HT-29 (cell line): ENCODE data around the gene NEMP2. TPM values are rescaled to one million over a fixed set of nuclear protein-coding genes. Genes with fewer than 3 reads are reported as not detected.

Source experiments
- DNase-seq: peaks from one replicate; pipeline ENCODE4 v3.0.0-alpha.2; 2015; ENCODE audit warnings: low spot score
- total RNA-seq: library from RNA; depleted of rRNA; stranded (reverse); fragments of >200 nt; shearing (Covaris generic); gene quantifications from 2 replicates; pipeline ENCODE4 v1.2.3, GENCODE V29; 2014; rRNA removed

Gene NEMP2, protein sequence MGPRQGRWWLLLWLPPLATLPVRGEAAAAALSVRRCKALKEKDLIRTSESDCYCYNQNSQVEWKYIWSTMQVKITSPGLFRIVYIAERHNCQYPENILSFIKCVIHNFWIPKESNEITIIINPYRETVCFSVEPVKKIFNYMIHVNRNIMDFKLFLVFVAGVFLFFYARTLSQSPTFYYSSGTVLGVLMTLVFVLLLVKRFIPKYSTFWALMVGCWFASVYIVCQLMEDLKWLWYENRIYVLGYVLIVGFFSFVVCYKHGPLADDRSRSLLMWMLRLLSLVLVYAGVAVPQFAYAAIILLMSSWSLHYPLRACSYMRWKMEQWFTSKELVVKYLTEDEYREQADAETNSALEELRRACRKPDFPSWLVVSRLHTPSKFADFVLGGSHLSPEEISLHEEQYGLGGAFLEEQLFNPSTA
- 1.7 and 2.0 TPM in 2 replicates for total RNA-seq

DNA sequence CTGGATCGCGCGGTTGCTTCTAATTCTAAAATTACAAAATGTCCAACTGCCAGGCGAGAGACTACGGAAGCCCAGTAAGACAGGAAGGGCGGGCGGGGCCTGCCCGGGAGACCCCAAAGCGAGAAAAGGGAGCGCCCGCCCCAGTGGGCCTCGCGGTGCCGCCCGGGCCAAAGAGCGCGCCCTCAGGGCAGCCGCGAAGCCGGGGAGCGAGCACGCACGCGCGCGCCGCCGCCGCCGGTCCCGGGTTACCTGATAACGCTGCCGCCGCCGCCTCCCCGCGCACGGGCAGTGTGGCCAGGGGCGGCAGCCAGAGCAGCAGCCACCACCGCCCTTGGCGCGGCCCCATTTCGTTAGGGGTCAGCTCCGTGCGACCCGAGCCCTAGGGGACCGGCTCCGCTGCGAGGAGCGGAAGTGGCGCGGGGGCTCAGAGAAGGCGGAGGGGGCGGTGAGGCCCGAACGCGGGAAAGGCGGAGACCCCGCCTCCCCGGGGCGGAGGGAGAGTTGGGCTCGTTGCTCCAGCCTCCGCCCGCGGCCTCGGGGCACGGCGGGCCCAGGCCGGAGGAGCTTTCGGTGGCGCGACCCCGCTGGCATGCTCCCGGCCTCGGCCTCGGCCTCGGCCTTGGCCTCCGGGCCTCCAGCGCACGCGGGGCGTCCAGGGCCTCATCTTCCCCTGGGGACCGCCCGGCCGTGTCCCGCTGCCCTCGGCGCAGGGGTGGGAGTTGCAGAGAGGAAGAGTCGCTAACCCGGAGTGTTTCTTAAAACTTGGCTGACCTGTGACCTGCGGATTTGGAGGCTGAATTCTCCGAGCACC lies at the start of gene NEMP2:
NEMP2 (minus strand) TSS at position 413 of the 811 bp plus-strand sequence; CDS start at position 346, 67 bp downstream.
- peak; percentile 67 for DNase-seq

DNA sequence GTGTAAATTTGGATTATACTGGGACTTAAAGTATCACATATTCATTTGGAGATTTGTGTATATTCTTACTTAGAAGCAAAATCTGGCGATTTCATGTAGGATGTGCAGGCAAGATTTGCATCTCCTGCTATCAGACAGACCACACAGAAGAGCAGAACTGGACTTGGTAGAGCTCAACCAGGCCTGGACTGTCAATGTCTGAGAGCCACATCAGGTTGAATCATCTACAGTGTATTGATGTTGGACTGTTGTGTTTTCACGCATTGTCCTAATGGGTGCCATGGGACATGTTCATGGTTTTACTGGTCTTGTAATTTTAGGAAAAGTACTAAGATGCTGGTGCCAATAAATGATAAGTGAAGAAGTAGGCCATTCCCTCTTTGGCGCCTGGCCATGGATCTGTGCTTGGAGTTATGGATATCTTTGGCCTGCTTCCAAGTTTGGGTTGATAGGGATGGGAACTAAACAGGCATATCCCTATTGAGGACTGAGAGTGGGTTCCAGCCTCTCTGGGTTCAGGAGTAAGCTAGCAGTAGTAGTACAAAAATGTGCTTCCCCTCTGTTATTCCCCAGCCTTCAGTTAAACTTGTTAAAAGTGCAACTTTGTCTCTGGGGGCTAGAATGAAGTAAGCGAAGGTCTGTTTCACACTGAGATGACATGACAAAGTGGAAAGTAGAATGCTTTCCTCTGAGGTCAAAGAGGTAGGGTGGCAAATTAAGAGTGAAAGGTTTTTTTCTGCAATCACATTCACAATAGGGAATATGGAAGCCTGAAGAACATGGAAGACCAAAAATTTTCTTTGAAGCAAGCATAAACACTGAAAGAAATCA lies 49.2 kb upstream of the NEMP2 start:
- DNase-seq, result no peak

- no peak for DNase-seq
These were observed 48.4 kb upstream of the NEMP2 start for GRCh38 chr2:190582736-190583506.

DNA sequence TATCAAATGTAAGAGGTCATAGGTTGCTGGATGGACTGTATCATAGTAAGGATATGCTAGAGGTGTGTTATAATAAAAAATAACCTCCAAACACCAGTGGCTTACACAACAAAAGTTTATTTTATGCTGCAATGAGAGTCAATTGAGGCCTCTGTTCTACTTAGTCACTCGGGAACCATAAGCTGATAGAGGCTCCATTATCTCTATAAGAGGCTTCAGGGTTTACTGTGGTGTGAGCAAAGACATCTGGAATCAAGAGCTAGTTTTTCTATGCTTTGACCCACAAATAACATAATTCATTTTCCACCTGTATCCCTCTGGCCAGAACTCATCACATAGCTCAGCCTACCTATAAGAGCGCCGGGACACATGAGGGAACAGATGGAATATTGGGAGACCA lies 47.5 kb upstream of the NEMP2 start:
- no peak for DNase-seq

DNA sequence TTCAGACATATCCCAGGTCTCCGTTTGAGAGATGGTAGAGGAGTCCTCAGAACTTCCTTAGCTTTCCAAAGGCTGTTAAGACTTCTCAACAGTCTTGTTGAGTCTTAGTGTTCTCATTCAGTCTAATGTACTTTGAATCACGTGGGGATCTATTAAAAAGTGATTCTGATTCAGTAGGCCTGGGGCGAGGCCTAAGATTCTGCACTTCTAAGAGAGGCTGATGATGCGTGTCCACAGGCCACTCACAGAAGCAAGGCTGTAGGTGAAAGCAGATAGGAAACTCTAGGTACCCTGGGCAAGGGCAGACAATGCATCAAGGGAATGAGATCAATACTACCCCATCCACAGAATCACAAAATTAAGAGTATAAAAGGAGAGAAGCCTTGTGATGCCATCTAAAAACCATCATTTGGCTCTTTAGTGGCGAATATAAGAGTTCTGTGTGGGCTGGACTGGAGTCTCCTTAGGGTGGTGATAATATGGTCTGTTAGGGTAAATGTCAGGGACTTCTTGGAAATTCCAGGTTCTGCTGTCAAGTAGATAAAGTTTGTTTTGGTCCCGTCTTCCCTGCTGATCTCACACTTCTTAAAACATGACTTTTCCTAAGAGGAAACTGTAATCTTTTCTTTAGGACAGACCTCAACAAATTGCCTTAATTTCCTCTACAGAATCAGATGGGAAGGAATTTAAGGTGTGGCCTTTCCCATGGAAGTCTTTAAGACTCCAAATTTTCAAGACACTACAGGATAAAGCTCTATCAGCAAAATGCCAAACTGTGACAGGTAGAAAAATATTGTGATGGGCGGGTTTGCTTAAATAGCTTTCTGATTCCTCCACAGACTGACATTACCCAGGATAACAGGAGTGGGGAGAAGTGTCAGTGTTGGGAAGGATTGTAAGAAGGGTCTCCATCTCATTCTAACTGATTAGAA lies 45.7 kb upstream of the NEMP2 start:
- no peak for DNase-seq

DNA sequence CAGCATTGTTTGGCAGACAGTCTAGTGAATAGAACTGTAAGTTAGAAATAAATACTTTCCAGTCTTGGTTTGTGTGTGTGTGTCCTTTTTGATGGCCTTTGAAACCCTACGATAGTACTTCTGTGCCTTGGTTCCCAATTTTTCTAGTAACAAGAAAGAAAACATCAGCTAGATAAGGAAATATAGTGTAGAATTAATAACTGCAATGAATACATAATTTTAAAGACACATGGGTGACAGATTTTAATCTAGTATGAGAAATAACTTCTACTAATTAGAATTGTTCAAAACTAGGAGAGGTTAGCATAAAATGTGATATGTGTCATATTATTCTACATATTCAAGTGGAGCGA lies 44.5 kb upstream of the NEMP2 start:
- DNase-seq, result no peak

DNA sequence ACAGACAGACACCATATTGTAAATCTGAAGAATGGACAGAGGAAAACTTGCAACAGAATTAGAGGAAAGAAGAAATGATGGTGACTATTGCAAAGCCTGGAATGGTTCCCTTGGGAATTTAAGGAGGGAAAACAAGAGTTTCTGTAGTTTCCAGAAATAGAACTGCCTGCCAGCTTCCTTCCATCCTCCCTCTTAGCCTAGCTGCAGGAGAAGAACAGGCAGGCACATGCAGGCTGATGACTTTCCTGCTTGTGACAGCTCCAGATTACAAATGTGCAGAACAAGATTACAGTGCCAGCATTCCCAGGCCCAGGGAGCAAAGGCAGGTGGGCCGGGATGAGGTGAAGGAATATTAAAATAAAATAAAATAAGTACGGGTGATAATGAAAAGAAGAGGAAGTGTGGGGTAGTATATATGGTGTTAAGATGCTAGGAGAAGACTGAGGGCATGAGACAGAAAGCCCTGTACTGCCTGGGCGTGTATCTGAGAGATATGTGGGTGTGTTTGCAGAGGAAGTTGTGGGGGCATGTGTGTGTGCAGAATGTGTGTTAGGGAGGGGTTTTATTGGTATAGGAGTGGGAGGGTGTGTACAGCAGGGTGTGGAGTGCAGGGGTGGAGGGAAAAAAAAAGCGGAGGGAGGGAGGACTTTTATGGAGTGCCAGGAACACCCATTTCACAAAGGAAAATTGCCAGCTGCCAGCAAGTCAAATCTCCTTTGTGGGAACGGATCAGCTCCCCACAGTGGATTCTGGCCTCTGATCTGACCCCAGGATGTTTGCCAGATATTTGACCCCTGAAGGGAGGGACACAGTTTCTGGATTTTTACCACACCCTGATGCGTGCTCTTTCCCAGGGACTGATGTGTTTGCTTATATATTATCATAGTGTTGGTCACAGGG lies 43.9 kb upstream of the NEMP2 start:
- peak; percentile 63 for DNase-seq

- DNase-seq, result no peak
These were observed 42.1 kb upstream of the NEMP2 start for GRCh38 chr2:190576573-190576972.

GRCh38 chr2:190575263-190575662 lies 40.7 kb upstream of the NEMP2 start:
- no peak for DNase-seq

GRCh38 chr2:190574169-190574568 lies 39.6 kb upstream of the NEMP2 start:
- no peak for DNase-seq

DNA sequence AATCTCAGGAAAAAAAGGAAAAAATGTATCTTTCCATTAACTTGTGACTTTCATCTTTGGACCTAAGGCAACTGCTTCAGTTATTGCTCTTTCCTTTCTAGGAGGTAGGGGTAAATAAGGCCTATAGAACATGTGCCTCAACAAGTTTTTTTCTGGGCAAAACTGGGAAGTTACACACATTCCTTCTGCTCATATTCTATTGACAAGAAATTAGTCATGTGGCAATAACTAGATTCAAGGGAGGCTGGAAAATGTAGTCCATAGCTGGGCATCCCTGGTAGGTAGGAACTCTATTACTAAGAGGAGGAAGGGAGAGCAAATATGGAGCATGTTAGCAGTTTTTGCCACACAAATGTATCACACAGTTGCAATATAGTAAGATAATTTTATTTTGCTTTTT lies 37.7 kb upstream of the NEMP2 start:
- DNase-seq, result no peak

- DNase-seq, result no peak
These were observed 37.2 kb upstream of the NEMP2 start for GRCh38 chr2:190571686-190572085.

GRCh38 chr2:190570871-190571270 lies 36.3 kb upstream of the NEMP2 start:
- no peak for DNase-seq

- no peak for DNase-seq
These were observed 35.7 kb upstream of the NEMP2 start for GRCh38 chr2:190569994-190570755.

DNA sequence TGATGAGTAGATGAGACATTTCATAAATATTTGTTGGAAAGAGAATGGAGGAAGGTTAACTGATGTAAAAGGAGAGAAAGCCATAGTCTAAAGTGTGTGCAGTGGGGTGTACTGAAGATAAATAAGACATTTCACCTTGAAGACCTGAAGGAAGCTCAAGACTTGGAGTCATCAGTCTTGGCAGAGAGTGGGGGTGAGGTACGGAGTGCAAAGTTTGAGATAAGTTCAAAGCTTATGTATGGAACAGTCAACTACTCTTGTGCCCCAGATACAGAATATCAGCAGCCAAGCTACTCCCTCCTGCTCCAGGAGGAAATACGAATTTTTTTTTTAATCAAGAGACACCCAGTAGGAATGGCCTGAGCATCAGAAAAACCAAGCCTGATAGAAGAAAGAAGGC lies 30.3 kb upstream of the NEMP2 start:
- no peak for DNase-seq

DNA sequence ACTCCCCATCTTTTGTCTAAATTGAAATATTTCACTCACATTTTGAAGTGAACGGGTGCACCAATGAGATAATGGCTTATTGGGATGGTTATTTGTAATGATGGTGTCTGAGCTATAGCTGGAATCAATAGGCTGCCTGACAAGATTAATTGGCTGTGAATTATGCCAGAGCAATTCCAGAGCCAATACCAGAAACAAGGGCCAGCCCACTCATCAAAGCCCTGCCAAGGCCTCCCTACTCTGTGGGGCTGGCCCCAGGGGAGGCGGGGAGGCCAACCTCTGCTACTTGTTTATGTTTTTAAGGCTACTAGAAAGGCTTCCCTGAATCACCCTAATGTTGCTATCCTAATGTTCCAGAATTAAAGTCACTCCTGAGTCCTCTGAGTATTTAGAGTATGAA lies 29.1 kb upstream of the NEMP2 start:
- DNase-seq, result no peak

DNA sequence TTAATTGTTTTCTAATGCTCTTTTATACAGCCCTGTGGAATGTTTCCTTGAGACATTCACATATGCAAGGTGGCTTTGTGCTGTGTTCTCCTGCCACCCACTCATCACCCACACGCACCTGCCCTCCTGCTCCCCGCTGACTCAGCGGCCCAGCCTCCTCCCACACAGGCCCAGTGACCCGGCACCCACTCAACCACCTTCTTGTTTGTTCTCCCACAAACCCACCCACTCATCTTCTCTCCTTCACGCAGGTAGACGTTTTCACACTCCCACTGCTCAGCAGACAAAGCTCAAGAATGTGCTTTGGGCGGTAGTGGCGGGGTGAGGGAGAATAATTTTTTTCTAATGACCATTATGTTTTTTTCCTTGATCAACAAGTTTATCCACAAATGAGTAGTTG lies 28.6 kb upstream of the NEMP2 start:
- no peak for DNase-seq

GRCh38 chr2:190562121-190562520 lies 27.6 kb upstream of the NEMP2 start:
- no peak for DNase-seq
